Measurements from ENCODE around the gene MYMK.

GRCh38 chr9:133532937-133533668 lies 8.3 kb upstream of the MYMK start:
- TF ChIP-seq CTCF (IDR thresholded peaks at IDR 0.05) (peak in 6 of 7 experiments; percentile 20 to 84 (median 56)), POLR2A (IDR thresholded peaks at IDR 0.05) (no peak)
